ENCODE data around the gene RALGDS. TPM values are rescaled to one million over a fixed set of nuclear protein-coding genes. Genes with fewer than 3 reads are reported as not detected.
"Not testable (repeated sequence)": the region's sequence is repeated elsewhere in the genome, so short reads cannot be mapped to it uniquely, and the experiment has no call there.

Gene RALGDS
- polyA plus RNA-seq, 1 donor (not counting 4 experiments of a cell fraction or from before 2014, with no cell fraction given) = 22.6 TPM

- Histone ChIP-seq H3K36me3 (ENCODE audit: control insufficient read depth in 2 of 2, extremely low read depth in 1 of 2, insufficient read depth in 2 of 2, low read length in 2 of 2) (no peaks in the 10 kb centered on the region), H3K27ac (ENCODE audit: control insufficient read depth, insufficient read depth, low read length) (no peak overlapping the region), H4K20me1 (ENCODE audit: control insufficient read depth, extremely low read depth, insufficient read depth, low read length) (no peaks in the 10 kb centered on the region), H3K9ac (ENCODE audit: control insufficient read depth, extremely low read depth, insufficient read depth, low read length) (no peak overlapping the region), H3K4me1 (ENCODE audit: control insufficient read depth, extremely low read depth, insufficient read depth, low read length) (no peaks in the 10 kb centered on the region), H3K4me3 (ENCODE audit: control insufficient read depth in 2 of 3, extremely low read depth in 1 of 3, insufficient read depth in 2 of 3, low read depth in 1 of 3, low read length in 3 of 3) (no peak overlapping the region), H3K79me2 (ENCODE audit: control insufficient read depth, insufficient read depth, low read length) (no peaks in the 10 kb centered on the region), H2AFZ (ENCODE audit: control insufficient read depth, low read length) (no peak overlapping the region), H3K27me3 (ENCODE audit: control insufficient read depth, extremely low read depth, insufficient read depth, low read length) (no peaks in the 10 kb centered on the region), H3K4me2 (ENCODE audit: control insufficient read depth, extremely low read depth, insufficient read depth, low read depth, low read length) (no peak overlapping the region), H3K9me3 (ENCODE audit: control insufficient read depth, low read depth, low read length) (no peaks in the 10 kb centered on the region), H3K9me1 (ENCODE audit: control insufficient read depth, extremely low read depth, insufficient read depth, low read length) (no peaks in the 10 kb centered on the region)
- no peak for FAIRE-seq
- no peak for DNase-seq (ENCODE audit: low read depth, low spot score)
- TF ChIP-seq, protein P1, sequence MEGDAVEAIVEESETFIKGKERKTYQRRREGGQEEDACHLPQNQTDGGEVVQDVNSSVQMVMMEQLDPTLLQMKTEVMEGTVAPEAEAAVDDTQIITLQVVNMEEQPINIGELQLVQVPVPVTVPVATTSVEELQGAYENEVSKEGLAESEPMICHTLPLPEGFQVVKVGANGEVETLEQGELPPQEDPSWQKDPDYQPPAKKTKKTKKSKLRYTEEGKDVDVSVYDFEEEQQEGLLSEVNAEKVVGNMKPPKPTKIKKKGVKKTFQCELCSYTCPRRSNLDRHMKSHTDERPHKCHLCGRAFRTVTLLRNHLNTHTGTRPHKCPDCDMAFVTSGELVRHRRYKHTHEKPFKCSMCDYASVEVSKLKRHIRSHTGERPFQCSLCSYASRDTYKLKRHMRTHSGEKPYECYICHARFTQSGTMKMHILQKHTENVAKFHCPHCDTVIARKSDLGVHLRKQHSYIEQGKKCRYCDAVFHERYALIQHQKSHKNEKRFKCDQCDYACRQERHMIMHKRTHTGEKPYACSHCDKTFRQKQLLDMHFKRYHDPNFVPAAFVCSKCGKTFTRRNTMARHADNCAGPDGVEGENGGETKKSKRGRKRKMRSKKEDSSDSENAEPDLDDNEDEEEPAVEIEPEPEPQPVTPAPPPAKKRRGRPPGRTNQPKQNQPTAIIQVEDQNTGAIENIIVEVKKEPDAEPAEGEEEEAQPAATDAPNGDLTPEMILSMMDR (optimal IDR thresholded peaks at IDR 0.05 in 1 of 3, IDR thresholded peaks at IDR 0.05 in 1 of 3, conservative IDR thresholded peaks at IDR 0.05 in 1 of 3; ENCODE audit: extremely low read depth in 1 of 3, insufficient read depth in 2 of 3, low read length in 3 of 3) = no peak
- TF ChIP-seq EZH2 (IDR thresholded peaks at IDR 0.05; ENCODE audit: low read length) = no peak
- dilution Hi-C loops (cut with MboI; ENCODE audit: extremely low pct_ligation_motif_present, low sequenced_read_pairs) = no loop called here
Observed at GRCh38 chr9:133087429-133088145, 33.5 kb downstream of the RALGDS start.

GRCh38 chr9:133086894-133087293 is 34.1 kb downstream of the RALGDS start:
- Histone ChIP-seq H3K79me2 (ENCODE audit: control insufficient read depth, insufficient read depth, low read length) (no peaks in the 10 kb centered on the region), H2AFZ (ENCODE audit: control insufficient read depth, low read length) (no peak overlapping the region), H3K9ac (ENCODE audit: control insufficient read depth, extremely low read depth, insufficient read depth, low read length) (no peak overlapping the region), H3K4me1 (ENCODE audit: control insufficient read depth, extremely low read depth, insufficient read depth, low read length) (no peaks in the 10 kb centered on the region), H3K36me3 (ENCODE audit: control insufficient read depth in 2 of 2, extremely low read depth in 1 of 2, insufficient read depth in 2 of 2, low read length in 2 of 2) (no peaks in the 10 kb centered on the region), H3K27me3 (ENCODE audit: control insufficient read depth, extremely low read depth, insufficient read depth, low read length) (no peaks in the 10 kb centered on the region), H3K4me2 (ENCODE audit: control insufficient read depth, extremely low read depth, insufficient read depth, low read depth, low read length) (no peak overlapping the region), H4K20me1 (ENCODE audit: control insufficient read depth, extremely low read depth, insufficient read depth, low read length) (no peaks in the 10 kb centered on the region), H3K9me3 (ENCODE audit: control insufficient read depth, low read depth, low read length) (no peaks in the 10 kb centered on the region), H3K27ac (ENCODE audit: control insufficient read depth, insufficient read depth, low read length) (no peak overlapping the region), H3K9me1 (ENCODE audit: control insufficient read depth, extremely low read depth, insufficient read depth, low read length) (no peaks in the 10 kb centered on the region), H3K4me3 (ENCODE audit: control insufficient read depth in 2 of 3, extremely low read depth in 1 of 3, insufficient read depth in 2 of 3, low read depth in 1 of 3, low read length in 3 of 3) (no peak overlapping the region)
- FAIRE-seq (no peak), DNase-seq (ENCODE audit: low read depth, low spot score) (no peak)
- dilution Hi-C loops (cut with MboI; ENCODE audit: extremely low pct_ligation_motif_present, low sequenced_read_pairs) = no loop called here
- no peak for TF ChIP-seq EZH2 (IDR thresholded peaks at IDR 0.05; ENCODE audit: low read length)
- TF ChIP-seq, protein P1 (optimal IDR thresholded peaks at IDR 0.05 in 1 of 3, IDR thresholded peaks at IDR 0.05 in 1 of 3, conservative IDR thresholded peaks at IDR 0.05 in 1 of 3; ENCODE audit: extremely low read depth in 1 of 3, insufficient read depth in 2 of 3, low read length in 3 of 3) = no peak

DNA sequence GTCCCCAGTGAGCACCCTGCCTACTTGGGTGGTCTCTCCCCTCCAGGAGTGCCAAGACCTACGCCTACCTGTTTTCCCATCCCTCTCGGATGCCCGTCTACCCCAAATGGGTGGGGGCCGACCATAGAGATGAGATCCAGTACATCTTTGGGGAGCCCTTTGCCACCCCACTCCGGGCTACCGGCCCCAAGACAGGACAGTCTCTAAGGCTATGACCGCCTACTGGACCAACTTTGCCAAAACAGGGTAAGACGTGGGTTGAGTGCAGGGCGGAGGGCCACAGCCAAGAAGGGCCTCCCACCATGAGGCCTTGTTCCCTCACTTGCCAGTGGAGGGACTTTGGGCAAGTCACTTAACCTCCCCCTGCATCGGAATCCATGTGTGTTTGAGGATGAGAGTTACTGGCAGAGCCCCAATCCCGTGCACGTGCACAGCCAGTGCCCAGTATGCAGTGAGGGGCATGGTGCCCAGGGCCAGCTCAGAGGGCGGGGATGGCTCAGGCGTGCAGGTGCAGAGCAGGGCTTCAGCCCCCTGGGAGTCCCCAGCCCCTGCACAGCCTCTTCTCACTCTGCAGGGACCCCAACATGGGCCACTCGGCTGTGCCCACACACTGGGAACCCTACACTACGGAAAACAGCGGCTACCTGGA is 34.7 kb downstream of the RALGDS start:
- DNase-seq (ENCODE audit: low read depth, low spot score); H3K79me2 ChIP-seq (ENCODE audit: control insufficient read depth, insufficient read depth, low read length); H3K4me1 ChIP-seq (ENCODE audit: control insufficient read depth, extremely low read depth, insufficient read depth, low read length); FAIRE-seq; H3K27ac ChIP-seq (ENCODE audit: control insufficient read depth, insufficient read depth, low read length); dilution Hi-C loops (cut with MboI; ENCODE audit: extremely low pct_ligation_motif_present, low sequenced_read_pairs); H3K27me3 ChIP-seq (ENCODE audit: control insufficient read depth, extremely low read depth, insufficient read depth, low read length); H4K20me1 ChIP-seq (ENCODE audit: control insufficient read depth, extremely low read depth, insufficient read depth, low read length); H3K9me1 ChIP-seq (ENCODE audit: control insufficient read depth, extremely low read depth, insufficient read depth, low read length); H3K36me3 ChIP-seq (ENCODE audit: control insufficient read depth in 2 of 2, extremely low read depth in 1 of 2, insufficient read depth in 2 of 2, low read length in 2 of 2); H3K9me3 ChIP-seq (ENCODE audit: control insufficient read depth, low read depth, low read length); H3K9ac ChIP-seq (ENCODE audit: control insufficient read depth, extremely low read depth, insufficient read depth, low read length); H2AFZ ChIP-seq (ENCODE audit: control insufficient read depth, low read length); H3K4me2 ChIP-seq (ENCODE audit: control insufficient read depth, extremely low read depth, insufficient read depth, low read depth, low read length); H3K4me3 ChIP-seq (ENCODE audit: control insufficient read depth in 2 of 3, extremely low read depth in 1 of 3, insufficient read depth in 2 of 3, low read depth in 1 of 3, low read length in 3 of 3): not testable (repeated sequence)
